GM19025 (cell line): ENCODE measurements around the gene WDR82.

Experiments used
- ATAC-seq: cut with Tn5 transposase; IDR thresholded peaks from one replicate; pipeline ENCODE4 v1.9.1; 2021; ENCODE audit warnings: mild to moderate bottlenecking, low read depth, moderate library complexity; ENCODE audit not compliant: unreplicated experiment

WDR82 gene

DNA sequence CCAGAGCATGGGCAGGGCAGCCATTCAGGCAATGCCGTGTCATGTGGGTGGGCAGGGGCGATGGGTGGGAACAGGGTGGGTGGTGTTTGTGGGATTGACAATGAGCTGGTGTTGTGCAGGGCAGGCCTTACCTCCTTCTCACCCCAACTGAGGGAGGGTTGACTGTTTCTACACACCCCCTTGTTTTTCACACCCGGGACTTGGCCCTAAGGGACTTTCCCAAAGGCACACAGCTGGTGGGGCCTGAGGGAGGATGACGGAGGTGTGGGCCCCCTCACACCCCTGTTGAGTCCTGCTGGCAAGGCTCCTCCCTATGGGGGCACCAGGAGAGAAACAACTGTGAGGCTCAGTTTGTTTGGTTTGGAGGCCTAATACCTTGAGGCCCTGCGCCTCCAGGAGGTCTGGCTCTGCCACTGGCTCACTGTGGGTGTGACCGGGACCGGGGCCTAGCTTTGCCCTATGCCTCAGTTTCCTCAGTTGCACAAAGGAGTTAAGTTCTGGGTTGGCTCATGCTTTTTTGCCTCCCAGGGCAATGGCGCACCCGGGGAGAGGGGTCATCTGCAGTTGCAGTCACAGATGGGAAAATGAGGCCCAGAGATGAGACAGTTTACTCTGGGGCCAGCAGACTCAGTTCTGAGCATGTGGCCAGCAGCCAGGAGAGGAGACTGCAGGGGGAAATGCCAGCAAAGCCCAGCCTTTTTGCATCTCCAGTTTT is 32.6 kb upstream of the WDR82 start:
- ATAC-seq: peak; percentile 56

- no peak for ATAC-seq
These were observed 29.9 kb upstream of the WDR82 start for GRCh38 chr3:52308308-52308707.

DNA sequence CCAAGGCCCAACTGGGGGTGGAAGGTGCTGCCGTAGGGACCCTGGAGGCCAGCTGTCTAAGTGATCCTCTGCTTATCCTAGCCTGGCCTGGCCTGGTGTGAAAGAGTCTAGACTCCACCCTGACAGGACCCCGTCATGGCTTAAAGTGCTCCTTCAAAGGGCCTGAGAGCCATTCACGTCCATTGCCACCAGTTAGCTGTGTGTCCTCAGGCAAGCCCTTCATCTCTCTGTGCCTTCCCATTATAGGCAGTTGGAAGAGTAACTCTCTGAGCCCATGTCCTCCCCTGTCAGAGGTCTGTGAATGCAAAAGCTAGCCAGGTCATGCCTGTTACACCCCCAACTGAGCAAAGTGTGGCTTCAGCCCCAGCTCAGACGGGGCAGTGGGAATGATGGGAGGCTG is 28.5 kb upstream of the WDR82 start:
- no peak for ATAC-seq

DNA sequence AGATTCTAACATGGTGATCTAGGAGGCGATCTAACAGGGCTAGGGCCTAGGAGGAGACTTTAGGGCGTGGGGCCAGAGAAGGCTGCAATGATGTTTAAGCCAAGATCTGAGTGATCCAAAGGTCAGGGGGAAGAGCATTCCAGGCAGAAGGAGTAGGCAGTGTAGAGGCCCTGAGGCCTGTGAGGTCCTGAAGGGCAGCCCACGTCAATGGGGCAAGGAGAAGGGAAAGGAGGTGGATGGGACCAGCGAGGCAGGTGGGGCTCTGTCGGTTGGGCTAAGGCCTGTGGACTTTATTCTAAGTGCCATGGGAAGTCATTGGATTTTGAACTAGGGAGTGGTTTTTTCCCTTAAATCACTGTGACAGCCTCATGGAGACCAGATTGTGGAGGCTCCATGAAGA is 27.5 kb upstream of the WDR82 start:
- no peak for ATAC-seq

DNA sequence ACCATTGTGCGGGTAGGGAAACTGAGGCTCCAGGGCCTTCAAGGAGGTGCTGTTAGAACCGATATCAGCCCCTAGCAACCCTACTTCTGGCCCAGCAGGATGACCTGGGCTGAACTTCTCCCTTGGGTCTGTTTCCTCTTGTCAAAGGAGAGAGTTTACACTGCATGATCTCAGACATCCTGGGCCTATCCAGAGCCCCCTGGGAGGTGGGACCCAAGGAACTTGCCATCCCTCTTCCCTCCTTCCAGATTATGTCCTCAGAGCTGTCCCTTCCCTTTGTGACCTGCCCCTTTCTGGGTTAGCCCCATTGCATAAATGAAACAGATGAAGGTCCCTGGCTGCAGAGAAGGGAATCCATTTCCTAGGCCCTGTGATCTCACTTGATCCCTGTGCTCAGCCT is 25.4 kb upstream of the WDR82 start:
- no peak for ATAC-seq

DNA sequence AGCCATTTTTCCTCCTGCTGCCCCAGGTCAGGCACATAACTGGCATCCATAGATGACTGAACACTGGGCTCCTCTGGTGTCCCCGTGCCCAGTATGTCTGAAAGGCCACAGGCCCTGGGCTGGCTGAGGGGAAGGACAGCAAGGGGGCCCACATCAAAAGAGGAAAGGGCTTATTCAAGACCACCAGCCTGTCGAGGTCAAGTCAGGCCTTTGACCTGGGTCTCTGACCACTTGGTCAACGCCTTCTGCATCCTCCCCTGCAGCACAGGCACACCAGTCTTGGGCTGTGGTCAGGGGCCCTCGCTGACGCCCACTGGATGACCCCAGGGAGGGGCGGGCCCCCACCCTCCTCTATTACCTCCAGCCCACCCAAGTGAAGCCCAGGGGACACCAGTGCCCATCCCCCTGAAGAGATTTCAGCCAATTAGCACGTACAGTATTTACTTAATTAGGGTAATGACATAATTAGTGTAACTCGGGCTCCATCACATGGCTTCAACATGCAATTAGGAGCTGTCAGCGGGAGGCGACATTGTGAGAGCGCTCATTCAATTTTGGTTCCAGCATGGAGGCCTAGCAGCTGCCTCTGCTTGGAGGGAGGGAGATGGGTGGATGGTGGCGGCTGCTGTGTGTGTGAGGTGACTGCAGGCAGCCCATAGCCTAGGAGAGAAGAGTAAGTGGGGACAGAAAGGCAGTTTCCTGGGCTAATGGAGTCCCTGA is 24.1 kb upstream of the WDR82 start:
- ATAC-seq: no peak

DNA sequence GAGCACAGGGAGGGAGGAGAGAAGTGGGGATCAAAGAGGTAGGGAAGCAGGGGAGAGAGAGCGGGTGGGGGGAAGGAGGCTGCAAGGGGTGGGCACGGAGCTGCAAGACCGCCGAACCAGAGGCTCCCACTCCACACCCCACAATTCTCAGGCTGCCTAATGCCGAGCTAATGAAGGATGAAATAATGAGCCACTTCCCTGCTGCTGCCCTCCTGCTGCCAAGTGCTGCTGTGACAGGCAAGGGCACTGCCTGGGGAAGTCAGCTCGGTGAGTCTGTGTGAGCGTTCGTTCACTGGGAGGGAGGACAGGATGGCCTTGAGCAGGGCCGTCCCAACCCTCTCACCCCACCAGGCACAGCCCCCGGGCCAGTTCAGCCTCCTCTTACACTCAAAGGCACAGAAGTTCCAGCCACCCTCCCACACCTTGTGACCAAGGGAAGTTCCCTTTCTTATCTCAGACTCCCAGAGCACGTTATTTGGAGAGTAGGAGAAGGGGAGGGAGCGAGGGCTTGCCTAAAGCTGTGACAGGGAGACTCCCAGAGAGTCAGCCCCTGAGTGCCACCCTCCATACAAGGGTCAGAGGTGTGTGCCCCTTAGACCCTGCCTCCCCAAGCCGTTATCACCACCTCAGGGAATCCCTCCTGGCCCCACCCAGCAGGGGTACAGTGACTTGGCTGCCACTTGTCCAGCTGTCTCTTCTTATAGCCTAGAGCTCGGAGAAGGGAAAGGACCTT is 21.6 kb upstream of the WDR82 start:
- ATAC-seq: no peak

DNA sequence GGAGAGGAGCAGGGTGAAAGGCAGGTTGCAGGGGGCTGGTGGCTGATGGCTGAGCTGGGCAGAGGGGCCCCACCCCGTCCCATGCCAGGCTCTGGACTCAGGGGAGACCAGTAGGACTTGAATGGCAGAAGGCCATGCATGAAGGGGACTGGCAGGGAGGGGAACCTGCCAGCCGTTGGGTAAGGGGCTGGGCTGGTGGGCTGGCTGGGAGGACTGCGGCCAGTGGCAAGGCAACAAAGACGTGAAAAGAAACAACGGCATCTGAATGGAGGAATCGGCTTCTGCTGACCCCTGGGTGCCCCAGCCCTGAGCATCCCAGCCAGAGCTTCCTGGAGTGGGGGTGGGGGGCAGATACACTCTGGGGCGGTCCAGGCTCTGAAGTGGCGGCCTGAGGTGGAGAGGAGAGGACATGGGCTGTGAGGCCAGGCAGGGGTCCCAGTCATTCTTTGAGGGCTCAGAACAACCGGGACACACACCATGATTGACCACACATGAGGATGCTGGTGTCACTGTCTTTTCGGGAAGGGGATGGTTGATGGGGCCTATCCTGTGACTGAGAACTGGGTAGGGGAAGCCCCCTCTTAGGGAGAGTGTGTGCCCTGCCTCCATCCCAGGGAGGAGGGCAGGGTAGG is 20.9 kb upstream of the WDR82 start:
- ATAC-seq: no peak

GRCh38 chr3:52298149-52299098 is 20.0 kb upstream of the WDR82 start:
- ATAC-seq: no peak

DNA sequence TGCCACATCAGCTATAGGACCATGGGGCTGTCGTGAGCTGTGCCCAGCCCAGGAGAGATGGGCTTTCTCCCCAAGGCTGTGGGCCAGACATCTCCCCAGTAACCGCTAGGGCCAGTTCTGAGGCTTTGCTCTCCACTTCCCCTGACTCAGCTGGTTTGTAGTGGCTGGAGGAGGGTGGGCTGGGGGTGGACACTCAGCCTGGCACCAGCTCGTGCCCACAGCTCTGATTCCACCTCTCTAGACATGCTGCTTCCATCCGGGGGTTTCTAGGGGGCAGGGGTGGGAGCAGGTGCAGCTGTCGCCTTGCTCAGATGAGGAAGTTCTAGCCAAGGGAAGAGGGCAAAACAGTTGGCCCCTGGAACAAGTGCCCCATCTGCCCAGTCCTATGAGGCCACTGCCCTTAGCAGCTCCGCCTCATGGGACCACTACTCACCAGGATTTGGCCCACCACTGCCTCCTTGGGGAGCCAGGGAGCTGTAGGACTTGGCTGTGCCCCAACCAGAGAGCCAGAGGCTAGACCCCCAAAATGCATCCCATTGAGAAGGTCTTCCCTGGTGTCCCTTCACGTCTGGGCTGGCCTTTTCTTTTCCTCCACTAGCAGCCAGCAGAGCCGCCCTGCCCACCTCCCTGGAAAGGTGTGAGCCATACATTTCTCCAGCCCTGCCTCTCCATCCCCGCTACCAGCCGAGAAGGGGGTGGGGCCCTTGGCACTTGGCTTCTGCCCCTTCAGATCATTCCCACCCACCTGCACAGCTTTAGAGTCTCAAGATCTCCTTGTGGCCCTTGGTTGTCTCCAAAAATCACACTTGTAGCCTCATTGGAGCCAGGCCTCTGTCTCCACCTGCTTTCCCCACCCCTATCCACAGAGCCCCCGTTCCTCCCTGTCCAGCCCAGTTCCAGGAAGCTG is 19.0 kb upstream of the WDR82 start:
- ATAC-seq: no peak

- no peak for ATAC-seq
These were observed 17.3 kb upstream of the WDR82 start for GRCh38 chr3:52295671-52296208.

- no peak for ATAC-seq
These were observed 16.1 kb upstream of the WDR82 start for GRCh38 chr3:52294320-52295150.

DNA sequence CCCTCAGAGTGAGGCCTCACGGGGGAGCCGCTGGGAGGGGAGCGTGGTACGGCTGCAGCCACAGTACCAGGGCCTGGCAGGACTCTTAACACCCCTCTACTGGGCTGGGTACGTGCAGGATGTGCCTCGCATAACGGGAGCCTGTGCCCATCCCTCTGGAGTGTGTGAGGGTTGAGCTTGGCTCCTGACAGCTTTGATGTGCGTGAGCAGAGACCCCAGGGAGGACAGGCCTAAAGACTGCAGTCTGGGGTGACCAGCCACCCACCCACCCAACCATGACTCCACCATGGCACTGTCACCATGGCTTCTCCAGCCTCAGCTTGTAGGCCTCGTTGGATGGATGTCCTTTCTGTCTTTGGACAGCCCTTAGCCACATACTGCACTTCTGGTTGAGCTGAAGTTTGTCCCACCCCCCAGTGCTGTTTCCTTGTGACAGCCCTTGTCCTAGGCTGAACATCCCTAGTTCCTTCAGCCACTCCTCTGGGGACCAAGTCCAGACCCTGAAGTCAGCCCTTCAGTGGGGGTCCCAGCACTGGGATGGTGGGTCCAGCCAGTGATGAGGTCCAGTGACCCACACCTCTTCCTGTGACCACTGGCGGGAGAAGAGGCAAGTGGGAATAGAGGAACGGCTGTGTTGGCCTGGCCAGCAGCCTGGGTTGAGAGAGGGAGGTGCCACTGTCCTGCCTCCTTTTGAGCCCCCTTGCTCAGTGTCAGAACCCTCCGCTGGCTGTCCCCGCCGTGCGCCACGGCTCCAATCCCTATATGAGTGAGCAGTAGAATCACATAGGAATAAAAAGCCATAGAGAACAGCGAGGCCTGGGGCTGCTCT is 15.3 kb upstream of the WDR82 start:
- no peak for ATAC-seq

DNA sequence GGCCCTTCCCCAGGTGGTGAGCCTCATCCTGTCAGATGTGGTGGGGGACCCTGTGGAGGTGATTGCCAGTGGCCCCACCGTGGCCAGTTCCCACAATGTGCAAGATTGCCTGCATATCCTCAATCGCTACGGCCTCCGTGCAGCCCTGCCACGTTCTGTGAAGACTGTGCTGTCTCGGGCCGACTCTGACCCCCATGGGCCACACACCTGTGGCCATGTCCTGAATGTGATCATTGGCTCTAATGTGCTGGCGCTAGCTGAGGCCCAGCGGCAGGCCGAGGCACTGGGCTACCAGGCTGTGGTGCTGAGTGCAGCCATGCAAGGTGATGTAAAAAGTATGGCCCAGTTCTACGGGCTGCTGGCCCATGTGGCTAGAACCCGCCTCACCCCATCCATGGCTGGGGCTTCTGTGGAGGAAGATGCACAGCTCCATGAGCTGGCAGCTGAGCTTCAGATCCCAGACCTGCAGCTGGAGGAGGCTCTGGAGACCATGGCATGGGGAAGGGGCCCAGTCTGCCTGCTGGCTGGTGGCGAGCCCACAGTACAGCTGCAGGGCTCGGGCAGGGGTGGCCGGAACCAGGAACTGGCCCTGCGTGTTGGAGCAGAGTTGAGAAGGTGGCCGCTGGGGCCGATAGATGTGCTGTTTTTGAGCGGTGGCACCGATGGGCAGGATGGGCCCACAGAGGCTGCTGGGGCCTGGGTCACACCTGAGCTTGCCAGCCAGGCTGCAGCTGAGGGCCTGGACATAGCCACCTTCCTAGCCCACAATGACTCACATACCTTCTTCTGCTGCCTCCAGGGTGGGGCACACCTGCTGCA is 14.0 kb upstream of the WDR82 start:
- no peak for ATAC-seq

DNA sequence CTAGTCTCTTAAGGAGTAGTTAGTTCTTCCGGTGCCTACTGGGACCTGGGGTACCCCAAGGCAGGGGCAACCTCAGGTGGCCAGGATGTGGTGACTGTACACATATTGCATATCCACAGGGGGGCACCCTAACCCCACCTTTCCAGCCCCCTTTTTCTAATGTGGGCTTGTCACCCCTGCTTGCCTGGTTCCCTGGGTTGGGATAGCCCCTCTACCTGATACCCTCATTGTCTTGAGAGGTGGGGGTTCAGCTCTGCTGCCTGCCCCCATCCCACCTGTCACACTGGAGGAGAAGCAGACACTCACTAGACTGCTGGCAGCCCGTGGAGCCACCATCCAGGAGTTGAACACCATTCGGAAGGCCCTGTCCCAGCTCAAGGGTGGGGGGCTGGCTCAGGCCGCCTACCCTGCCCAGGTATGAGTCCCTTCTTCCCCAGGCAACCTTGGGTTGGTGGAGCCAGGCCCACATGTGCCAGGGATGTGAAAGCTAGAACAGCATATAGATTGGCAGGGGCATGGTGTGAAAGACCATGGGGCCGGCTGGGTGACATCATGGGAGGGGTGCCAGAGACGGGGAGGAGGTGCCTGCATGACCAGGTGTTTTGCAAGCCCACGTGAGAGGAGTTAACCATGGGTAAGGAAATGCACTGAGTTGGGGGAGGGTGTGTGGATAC is 13.2 kb upstream of the WDR82 start:
- ATAC-seq: no peak
